K562 (cell line): ENCODE data around the gene GPC2. TPM values are rescaled to one million over a fixed set of nuclear protein-coding genes. Genes with fewer than 3 reads are reported as not detected.
A peak's percentile ranks its signal among the peaks of the same experiment; 100 is the strongest.

Experiments
- CBFB ChIP-seq: sonication (generic); formaldehyde crosslinking; IDR thresholded peaks from 2 replicates; pipeline ENCODE4 v1.4.0; 2020; ENCODE audit warnings: mild to moderate bottlenecking, missing genetic modification reagents
- MXD1 ChIP-seq: fragments of 250-450 bp; sonication (Bioruptor Pico); IDR thresholded peaks from 2 replicates; pipeline ENCODE4 v1.8.0; 2021; ENCODE audit warnings: borderline replicate concordance, mild to moderate bottlenecking, moderate library complexity; ENCODE audit not compliant: poor library complexity, severe bottlenecking
- NR3C1 ChIP-seq: sonication (generic); formaldehyde crosslinking; IDR thresholded peaks from 2 replicates; pipeline ENCODE4 v1.8.1; 2022; ENCODE audit warnings: missing genetic modification reagents
- PBX2 ChIP-seq, 2 experiments: IDR thresholded peaks in 1 of 2; conservative IDR thresholded peaks in 1 of 2; 2 replicates each; pipeline ENCODE4 v1.6.1; 2016; ENCODE audit warnings: low read depth in 2 of 2, mild to moderate bottlenecking in 1 of 2, missing compliant biosample characterization in 1 of 2, missing genetic modification characterization in 1 of 2, moderate library complexity in 1 of 2
- POLR2AphosphoS2 ChIP-seq: IDR thresholded peaks from 2 replicates; pipeline ENCODE4 v1.6.1; 2012; ENCODE audit warnings: low read length, improper control_type of control experiment
- PRDM10 ChIP-seq: fragments of 450-650 bp; IDR thresholded peaks from 2 replicates; pipeline ENCODE4 v1.6.1; 2018; ENCODE audit not compliant: partially characterized antibody
- RBM25 ChIP-seq: fragments of 200-400 bp; formaldehyde crosslinking; IDR thresholded peaks from 2 replicates; pipeline ENCODE4 v1.6.1; 2018; ENCODE audit warnings: low read length, low read depth, moderate library complexity; ENCODE audit not compliant: severe bottlenecking
- RNF219 ChIP-seq: fragments of 250-450 bp; sonication (Bioruptor Pico); IDR thresholded peaks from 2 replicates; pipeline ENCODE4 v1.5.0; 2022; ENCODE audit warnings: mild to moderate bottlenecking
- TBP ChIP-seq: optimal IDR thresholded peaks from 2 replicates; pipeline ENCODE3; 2011; ENCODE audit warnings: low read depth, low read length, improper control_type of control experiment
- TCF3 ChIP-seq: sonication (generic); formaldehyde crosslinking; IDR thresholded peaks from 2 replicates; pipeline ENCODE4 v1.4.0; 2020; ENCODE audit warnings: mild to moderate bottlenecking, missing genetic modification reagents
- ZBTB1 ChIP-seq: sonication (generic); formaldehyde crosslinking; IDR thresholded peaks from 2 replicates; pipeline ENCODE4 v1.8.1; 2023; ENCODE audit warnings: missing genetic modification reagents, low read depth, mild to moderate bottlenecking, borderline replicate concordance
- ZNF174 ChIP-seq: fragments of 250-450 bp; sonication (Bioruptor Pico); IDR thresholded peaks from 2 replicates; pipeline ENCODE4 v1.4.0; 2020; ENCODE audit warnings: mild to moderate bottlenecking
- ZNF197 ChIP-seq: fragments of 200-800 bp; sonication (Bioruptor generic); IDR thresholded peaks from 2 replicates; pipeline ENCODE4 v1.6.1; 2016; ENCODE audit warnings: low read depth, missing genetic modification characterization, missing compliant biosample characterization
- ZNF766 ChIP-seq: fragments of 200-800 bp; sonication (Bioruptor generic); conservative IDR thresholded peaks from 2 replicates; pipeline ENCODE4 v1.6.1; 2016; ENCODE audit warnings: missing genetic modification characterization, missing compliant biosample characterization
- polyA plus RNA-seq, 8 experiments: library from polyadenylated mRNA; depleted of rRNA in 4 of 8; stranded (reverse) in 5 of 8; unstranded in 3 of 8; fragments of >200 nt; fragmentation: Nextera tagmentation in 2 of 8; fragmentation: Illumina TruSeq in 1 of 8; extraction: Ambion mirVana in 2 of 8; extraction: Trizol in 1 of 8; gene quantifications; 2 replicates each; pipeline versions ENCODE4 v1.2.1 to v1.2.3, GENCODE V29; 2011 to 2014; ENCODE audit warnings: inconsistent platforms in 1 of 8, missing spikeins in 1 of 8
- total RNA-seq, 7 experiments: library from RNA; depleted of rRNA in 6 of 7; stranded (reverse); fragments of >200 nt in 6 of 7; fragmentation: Illumina TruSeq in 2 of 7; extraction: Trizol in 2 of 7; gene quantifications; 2 replicates each; pipeline versions ENCODE4 v1.2.1 to v1.2.3, GENCODE V29; 2011 to 2021; ENCODE audit warnings: low replicate concordance in 1 of 7

The GPC2 gene
- total and polyA plus RNA-seq, 9 of the 15 experiments (the other 6 are each of a cell fraction or from before 2014, with no cell fraction given) = 0.06 to 7.7 (median 1.4) TPM; not detected in 1

- TF ChIP-seq PRDM10 (peak; percentile 41), MXD1 (CRISPR knock-in tag) (no peak), ZBTB1 (CRISPR knock-in tag) (no peak), PBX2 (CRISPR knock-in tag; IDR thresholded peaks at IDR 0.05; ENCODE audit: low read depth) (no peak), PBX2 (tag; conservative IDR thresholded peaks at IDR 0.05; ENCODE audit: low read depth) (peak; percentile 83), NR3C1 (CRISPR knock-in tag) (no peak), ZNF766 (CRISPR knock-in tag) (0 out of 2 replicates have a peak, but pooled peaks have one; percentile 14), RNF219 (CRISPR knock-in tag) (no peak), ZNF174 (CRISPR knock-in tag) (no peak), CBFB (CRISPR knock-in tag) (no peak), TBP (peak; percentile 62), RBM25 (no peak), ZNF197 (peak; percentile 37; the same call in 1 of the 2 replicates), TCF3 (CRISPR knock-in tag) (no peak), POLR2AphosphoS2 (no peak)
Observed at GRCh38 chr7:100159099-100159623, 18.0 kb downstream of the GPC2 start (continued).
